Trophoblast cell (in vitro differentiated cells and primary cell): Measurements from ENCODE around the gene NRF1.
"Not testable (repeated sequence)": the region's sequence is repeated elsewhere in the genome, so short reads cannot be mapped to it uniquely, and the experiment has no call there.

Experiments used
- DNase-seq, 2 donors: peaks; one replicate each; pipeline ENCODE4 v3.0.0-alpha.2; 2016
- H2AFZ ChIP-seq: 2 replicates; pipeline ENCODE4 v1.6.1; 2013; ENCODE audit warnings: low read length, moderate library complexity, mild to moderate bottlenecking; ENCODE audit not compliant: insufficient read depth, poor library complexity
- H2AK5ac ChIP-seq: 2 replicates; pipeline ENCODE4 v1.6.1; 2013; ENCODE audit warnings: mild to moderate bottlenecking, low read length
- H2BK120ac ChIP-seq: 2 replicates; pipeline ENCODE4 v1.6.1; 2013; ENCODE audit warnings: low read length, mild to moderate bottlenecking, moderate library complexity; ENCODE audit not compliant: insufficient read depth, poor library complexity
- H2BK12ac ChIP-seq: 2 replicates; pipeline ENCODE4 v1.6.1; 2013; ENCODE audit warnings: mild to moderate bottlenecking, low read length, moderate library complexity
- H2BK5ac ChIP-seq: 2 replicates; pipeline ENCODE4 v1.6.1; 2013; ENCODE audit warnings: low read length, low read depth, moderate library complexity, mild to moderate bottlenecking; ENCODE audit not compliant: poor library complexity
- H3K14ac ChIP-seq: 2 replicates; pipeline ENCODE4 v1.6.1; 2013; ENCODE audit warnings: mild to moderate bottlenecking, low read length
- H3K18ac ChIP-seq: 2 replicates; pipeline ENCODE4 v1.6.1; 2013; ENCODE audit warnings: mild to moderate bottlenecking, low read length
- H3K23ac ChIP-seq: 2 replicates; pipeline ENCODE4 v1.6.1; 2013; ENCODE audit warnings: low read length
- H3K27ac ChIP-seq: 2 replicates; pipeline ENCODE4 v1.5.1; 2013; ENCODE audit warnings: low read depth, mild to moderate bottlenecking, inconsistent platforms, low read length, moderate library complexity
- H3K27me3 ChIP-seq: 2 replicates; pipeline ENCODE4 v1.6.1; 2013; ENCODE audit warnings: inconsistent platforms, mild to moderate bottlenecking, low read length, moderate library complexity; ENCODE audit not compliant: insufficient read depth
- H3K36me3 ChIP-seq, 2 experiments: 1 replicate in 1 of 2; 2 replicates in 1 of 2; pipeline ENCODE4 v1.6.1; 2013; ENCODE audit warnings: low read length in 2 of 2, mild to moderate bottlenecking in 2 of 2, moderate library complexity in 1 of 2; ENCODE audit not compliant: insufficient read depth in 2 of 2, control insufficient read depth in 1 of 2
- H3K4ac ChIP-seq: 2 replicates; pipeline ENCODE4 v1.6.1; 2013; ENCODE audit warnings: low read depth, mild to moderate bottlenecking, low read length, moderate library complexity
- H3K4me1 ChIP-seq, 2 experiments: 1 replicate in 1 of 2; 2 replicates in 1 of 2; pipeline ENCODE4 v1.6.1; 2013; ENCODE audit warnings: low read length in 2 of 2, mild to moderate bottlenecking in 2 of 2, moderate library complexity in 1 of 2; ENCODE audit not compliant: insufficient read depth in 2 of 2, control insufficient read depth in 1 of 2
- H3K4me2 ChIP-seq: 2 replicates; pipeline ENCODE4 v1.6.1; 2013; ENCODE audit warnings: inconsistent platforms, mild to moderate bottlenecking, low read length, moderate library complexity
- H3K4me3 ChIP-seq: 2 replicates; pipeline ENCODE4 v1.5.1; 2013; ENCODE audit warnings: mild to moderate bottlenecking, low read depth, low read length, inconsistent platforms
- H3K79me1 ChIP-seq: one replicate; pipeline ENCODE4 v1.6.1; 2013; ENCODE audit warnings: low read length
- H3K79me2 ChIP-seq: 2 replicates; pipeline ENCODE4 v1.6.1; 2013; ENCODE audit warnings: low read length, mild to moderate bottlenecking; ENCODE audit not compliant: control insufficient read depth, insufficient read depth, poor library complexity
- H3K9ac ChIP-seq: 2 replicates; pipeline ENCODE4 v1.6.1; 2013; ENCODE audit warnings: mild to moderate bottlenecking, low read length
- H3K9me3 ChIP-seq: 2 replicates; pipeline ENCODE4 v1.6.1; 2013; ENCODE audit warnings: low read depth, mild to moderate bottlenecking, control low read depth, inconsistent platforms, low read length; ENCODE audit not compliant: insufficient read depth
- H4K12ac ChIP-seq: 2 replicates; pipeline ENCODE4 v1.6.1; 2013; ENCODE audit warnings: low read depth, mild to moderate bottlenecking, low read length, moderate library complexity
- H4K8ac ChIP-seq: 2 replicates; pipeline ENCODE4 v1.6.1; 2013; ENCODE audit warnings: low read depth, mild to moderate bottlenecking, low read length, moderate library complexity
- H4K91ac ChIP-seq: one replicate; pipeline ENCODE4 v1.6.1; 2013; ENCODE audit warnings: low read depth, mild to moderate bottlenecking, low read length, moderate library complexity
- WGBS: extraction: QIAGEN DNeasy Blood & Tissue Kit; methylation state at CpG from one replicate; pipeline ENCODE4 v1.1.7; 2013; ENCODE audit warnings: missing lambda C conversion rate; ENCODE audit not compliant: insufficient read length, insufficient coverage; ENCODE audit errors: extremely low coverage; 5-methylcytosine and 5-hydroxymethylcytosine counted together

The NRF1 gene

GRCh38 chr7:129597672-129598071 is 13.8 kb upstream of the NRF1 start:
- Histone ChIP-seq H2BK12ac (no peak overlapping the region), H3K4ac (no peak overlapping the region), H2AK5ac (no peak overlapping the region), H3K27ac (no peak overlapping the region), H2AFZ (no peak overlapping the region), H3K36me3 (no peaks in the 10 kb centered on the region), H4K91ac (no peak overlapping the region), H4K8ac (no peak overlapping the region), H4K12ac (no peak overlapping the region), H3K14ac (no peak overlapping the region), H3K18ac (no peak overlapping the region), H3K27me3 (no peaks in the 10 kb centered on the region), H2BK5ac (no peak overlapping the region), H3K4me1 (peaks cover 1 to 3% of the 10 kb centered on the region in 2 experiments), H3K4me2 (no peak overlapping the region), H2BK120ac (no peak overlapping the region), H3K79me2 (no peaks in the 10 kb centered on the region), H3K23ac (no peak overlapping the region), H3K4me3 (no peak overlapping the region), H3K9ac (no peak overlapping the region), H3K9me3 (no peaks in the 10 kb centered on the region), H3K79me1 (no peaks in the 10 kb centered on the region)
- no peak for DNase-seq

DNA sequence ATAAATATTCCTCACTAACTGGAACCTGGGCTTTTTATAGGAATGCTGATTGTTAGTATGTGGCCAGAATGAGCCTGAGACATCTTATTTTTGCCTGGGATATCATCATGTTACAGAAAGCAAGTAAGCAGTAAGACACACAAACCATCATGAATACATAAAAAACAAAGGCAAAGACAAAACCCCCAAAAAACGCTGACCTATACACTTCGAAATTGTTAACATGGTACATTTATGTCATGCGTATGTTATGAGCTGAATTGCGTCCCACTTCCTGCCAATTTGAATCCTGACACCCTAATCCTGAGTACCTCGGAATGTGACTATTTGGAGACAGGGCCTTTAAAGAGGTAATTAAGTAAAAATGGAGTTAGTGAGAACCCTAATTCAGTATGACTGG is 12.3 kb upstream of the NRF1 start:
- H3K79me2 ChIP-seq: no peaks in the 10 kb centered on the region
- H2BK5ac ChIP-seq: no peak overlapping the region
- no peak overlapping the region for H4K91ac ChIP-seq
- H2AFZ ChIP-seq: no peak overlapping the region
- H3K4ac ChIP-seq: no peak overlapping the region
- no peak overlapping the region for H2AK5ac ChIP-seq
- WGBS: no CpG with 5 or more reads among the region's 5 CpGs
- no peak overlapping the region for H3K23ac ChIP-seq
- DNase-seq: no peak
- no peak overlapping the region for H3K18ac ChIP-seq
- no peak overlapping the region for H3K14ac ChIP-seq
- H3K27ac ChIP-seq: no peak overlapping the region
- no peak overlapping the region for H3K9ac ChIP-seq
- no peak overlapping the region for H4K12ac ChIP-seq
- no peaks in the 10 kb centered on the region for H3K4me1 ChIP-seq
- H2BK120ac ChIP-seq: no peak overlapping the region
- H3K4me2 ChIP-seq: no peak overlapping the region
- H3K79me1 ChIP-seq: no peaks in the 10 kb centered on the region
- no peak overlapping the region for H3K4me3 ChIP-seq
- H3K9me3 ChIP-seq: no peaks in the 10 kb centered on the region
- H2BK12ac ChIP-seq: no peak overlapping the region
- H4K8ac ChIP-seq: no peak overlapping the region
- H3K27me3 ChIP-seq: no peaks in the 10 kb centered on the region
- no peaks in the 10 kb centered on the region for H3K36me3 ChIP-seq

GRCh38 chr7:129603594-129603993 is 7.9 kb upstream of the NRF1 start:
- not testable (repeated sequence) for H3K18ac ChIP-seq, H3K4me1 ChIP-seq, H3K79me1 ChIP-seq, H3K4ac ChIP-seq, H3K14ac ChIP-seq, H4K8ac ChIP-seq, H2AK5ac ChIP-seq, H3K9me3 ChIP-seq, H2BK5ac ChIP-seq, H3K23ac ChIP-seq, H3K79me2 ChIP-seq, H3K9ac ChIP-seq, H2BK120ac ChIP-seq, H3K27ac ChIP-seq, H2AFZ ChIP-seq, H2BK12ac ChIP-seq, H4K12ac ChIP-seq, H3K4me3 ChIP-seq, DNase-seq, H3K27me3 ChIP-seq, H3K36me3 ChIP-seq, H4K91ac ChIP-seq, H3K4me2 ChIP-seq
- no CpG with 5 or more reads among the region's 5 CpGs for WGBS

DNA sequence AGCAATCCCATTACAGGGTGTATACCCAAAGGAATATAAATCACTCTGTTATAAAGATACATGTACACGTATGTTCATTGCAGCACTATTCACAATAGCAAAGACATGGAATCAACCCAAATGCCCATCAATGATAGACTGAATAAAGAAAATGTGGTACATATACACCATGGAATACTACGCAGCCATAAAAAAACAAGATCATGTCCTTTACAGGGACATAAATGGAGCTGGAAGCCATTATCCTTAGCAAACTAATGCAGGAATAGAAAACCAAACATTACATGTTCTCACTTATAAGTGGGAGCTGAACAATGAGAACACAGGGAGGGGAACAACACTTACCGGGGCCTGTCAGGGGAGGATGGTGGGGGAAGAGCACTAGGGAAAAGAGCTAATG is 7.5 kb upstream of the NRF1 start:
- no CpG with 5 or more reads among the region's 3 CpGs for WGBS
- not testable (repeated sequence) for DNase-seq, H3K4me2 ChIP-seq, H2BK120ac ChIP-seq, H3K4ac ChIP-seq, H2BK5ac ChIP-seq, H2AFZ ChIP-seq, H3K4me3 ChIP-seq, H3K79me2 ChIP-seq, H3K4me1 ChIP-seq, H2BK12ac ChIP-seq, H4K91ac ChIP-seq, H3K36me3 ChIP-seq, H3K18ac ChIP-seq, H3K23ac ChIP-seq, H3K27ac ChIP-seq, H3K27me3 ChIP-seq, H4K8ac ChIP-seq, H3K79me1 ChIP-seq, H3K14ac ChIP-seq, H3K9me3 ChIP-seq, H3K9ac ChIP-seq, H4K12ac ChIP-seq, H2AK5ac ChIP-seq
